GM12878 (cell line): ENCODE results near the gene GSG1L. TPM values are rescaled to one million over a fixed set of nuclear protein-coding genes. Genes with fewer than 3 reads are reported as not detected.

ENCODE experiments used
- ATAC-seq: fragments of 200-7000 bp; cut with Tn5 transposase; 3 replicates; pipeline ENCODE4 v1.9.1; 2020; ENCODE audit warnings: mild to moderate bottlenecking, moderate library complexity
- BruUV-seq: library from RNA; stranded (reverse); fragments of 400-500 nt; replicated peaks from 2 replicates; lab custom pipeline; 2021; lab: Mats Ljungman, UMichigan
- CTCF ChIA-PET: fragments of 300-600 bp; sonication (Branson Sonifier 250); formaldehyde crosslinking; extraction: SDS; loops from one replicate; lab custom pipeline; 2021; ENCODE audit warnings: inconsistent platforms; lab: Yijun Ruan, JAX
- POLR2A ChIA-PET: fragments of 350-600 bp; formaldehyde crosslinking; extraction: SDS; loops from one replicate; lab custom pipeline; 2021; ENCODE audit warnings: inconsistent platforms; lab: Charles Lee
- RAD21 ChIA-PET: fragments of 300-600 bp; sonication (Branson Sonifier 250); formaldehyde crosslinking; loops from one replicate; lab custom pipeline; 2023; ENCODE audit warnings: antibody characterized with exemption; ENCODE audit not compliant: unreplicated experiment; lab: Charles Lee
- SMC1A ChIA-PET: fragments of 300-600 bp; sonication (Branson Sonifier 250); formaldehyde crosslinking; loops from one replicate; lab custom pipeline; 2023; ENCODE audit not compliant: unreplicated experiment, uncharacterized antibody; lab: Charles Lee
- DNase-seq: peaks from one replicate; pipeline ENCODE4 v3.0.0-alpha.2; 2011; ENCODE audit warnings: low read depth, low spot score
- FAIRE-seq: peaks from 3 replicates; lab custom pipeline; 2011; peaks lifted over from hg19 to GRCh38; lab: Jason Lieb, UNC
- H2AFZ ChIP-seq: 2 replicates; pipeline ENCODE4 v1.6.0; 2011; ENCODE audit warnings: low read depth, low read length, control low read depth; ENCODE audit not compliant: control insufficient read depth
- H3K27ac ChIP-seq: 2 replicates; pipeline ENCODE4 v1.5.1; 2011; ENCODE audit warnings: control low read depth; ENCODE audit not compliant: control insufficient read depth, insufficient read depth
- H3K27me3 ChIP-seq, 2 experiments: replicated peaks in 1 of 2; 2 replicates each; pipeline versions ENCODE4 v1.6.0 to v1.6.1; 2011; ENCODE audit warnings: low read length in 1 of 2; ENCODE audit not compliant: control insufficient read depth in 2 of 2, insufficient read depth in 2 of 2
- H3K36me3 ChIP-seq, 2 experiments: 2 replicates each; pipeline ENCODE4 v1.5.1; 2011; ENCODE audit warnings: low read length in 1 of 2; ENCODE audit not compliant: control insufficient read depth in 2 of 2, insufficient read depth in 2 of 2
- H3K4me1 ChIP-seq: 2 replicates; pipeline ENCODE4 v1.6.1; 2011; ENCODE audit warnings: mild to moderate bottlenecking, low read length, moderate library complexity, mixed read lengths; ENCODE audit not compliant: control insufficient read depth, insufficient read depth
- H3K4me2 ChIP-seq: 2 replicates; pipeline ENCODE4 v1.6.0; 2011; ENCODE audit warnings: control low read depth; ENCODE audit not compliant: control insufficient read depth, insufficient read depth
- H3K4me3 ChIP-seq: fragments of 200-600 bp; sonication (generic); 2 replicates; pipeline ENCODE4 v1.5.1; 2016
- H3K79me2 ChIP-seq: 2 replicates; pipeline ENCODE4 v1.6.0; 2011; ENCODE audit warnings: low read length; ENCODE audit not compliant: control insufficient read depth, insufficient read depth
- H3K9ac ChIP-seq: 2 replicates; pipeline ENCODE4 v1.8.0; 2011; ENCODE audit warnings: low read length, control low read depth, mixed read lengths; ENCODE audit not compliant: control insufficient read depth, insufficient read depth
- H3K9me3 ChIP-seq: replicated peaks from 3 replicates; pipeline ENCODE4 v1.5.1; 2011; ENCODE audit warnings: mild to moderate bottlenecking, low read length; ENCODE audit not compliant: control insufficient read depth, insufficient read depth
- H4K20me1 ChIP-seq: 2 replicates; pipeline ENCODE4 v1.6.0; 2011; ENCODE audit not compliant: control insufficient read depth, insufficient read depth
- BRCA1 ChIP-seq: IDR thresholded peaks from 2 replicates; pipeline ENCODE4 v1.6.1; 2011; ENCODE audit warnings: low read depth, low read length, improper control_type of control experiment
- E2F8 ChIP-seq: fragments of 450-650 bp; IDR thresholded peaks from 2 replicates; pipeline ENCODE4 v1.6.1; 2018; ENCODE audit warnings: mild to moderate bottlenecking, low read depth, moderate library complexity; ENCODE audit not compliant: partially characterized antibody
- PBX3 ChIP-seq: IDR thresholded peaks from 2 replicates; pipeline ENCODE4 v1.6.1; 2011; ENCODE audit warnings: mild to moderate bottlenecking, low read depth, low read length, moderate library complexity; ENCODE audit not compliant: insufficient replicate concordance
- POLR2AphosphoS5 ChIP-seq: IDR thresholded peaks from 2 replicates; pipeline ENCODE4 v1.6.1; 2011; ENCODE audit warnings: mild to moderate bottlenecking, low read length, inconsistent platforms
- RCOR1 ChIP-seq: conservative IDR thresholded peaks from 2 replicates; pipeline ENCODE4 v1.6.1; 2012; ENCODE audit warnings: low read depth, low read length, improper control_type of control experiment
- REST ChIP-seq: IDR thresholded peaks from 2 replicates; pipeline ENCODE4 v1.6.1; 2012; ENCODE audit warnings: mild to moderate bottlenecking, low read depth, low read length
- ZNF384 ChIP-seq: IDR thresholded peaks from 2 replicates; pipeline ENCODE4 v1.6.1; 2012; ENCODE audit warnings: low read depth, mild to moderate bottlenecking, low read length, improper control_type of control experiment, borderline replicate concordance
- WGBS: methylation state at CpG from one replicate; pipeline ENCODE4 v1.1.6; 2016; ENCODE audit warnings: low lambda C conversion rate; ENCODE audit not compliant: insufficient replicate concordance, insufficient coverage; ENCODE audit errors: missing lambda C conversion rate; 5-methylcytosine and 5-hydroxymethylcytosine counted together
- in situ Hi-C: fragments of 300-500 bp; cut with MboI; formaldehyde crosslinking; loops from 9 replicates; pipeline ENCODE4 v1.14.3; 2018; ENCODE audit warnings: mixed read lengths
- intact Hi-C: fragments of 100-400 bp; cut with micrococcal nuclease; formaldehyde crosslinking; loops from one replicate; pipeline ENCODE4 v1.14.2; 2022; ENCODE audit not compliant: unreplicated experiment
- polyA plus RNA-seq, 11 experiments: library from polyadenylated mRNA; depleted of rRNA in 4 of 11; unstranded in 6 of 11; stranded (reverse) in 5 of 11; fragments of >200 nt; fragmentation: Nextera tagmentation in 4 of 11; fragmentation: Illumina TruSeq in 1 of 11; extraction: Ambion mirVana in 4 of 11; extraction: Trizol in 1 of 11; gene quantifications; 1 replicate in 1 of 11; 2 replicates in 10 of 11; pipeline versions ENCODE4 v1.2.1 to v1.2.3, GENCODE V29; 2011 to 2016; ENCODE audit warnings: inconsistent platforms in 2 of 11, missing spikeins in 2 of 11, low read depth in 1 of 11
- total RNA-seq, 4 experiments: library from RNA; depleted of rRNA in 3 of 4; stranded (reverse); fragments of >200 nt in 3 of 4; fragmentation: Illumina TruSeq in 1 of 4; extraction: Trizol in 1 of 4; gene quantifications; 2 replicates each; pipeline versions ENCODE4 v1.2.1 to v1.2.3, GENCODE V29; 2013 to 2021
- TF ChIP-seq, protein P1 (sequence below): IDR thresholded peaks from 2 replicates; pipeline ENCODE4 v1.6.1; 2011; ENCODE audit warnings: low read depth, low read length, improper control_type of control experiment, borderline replicate concordance
- TF ChIP-seq, protein P2 (sequence below): fragments of 150-350 bp; IDR thresholded peaks from 2 replicates; pipeline ENCODE4 v1.6.1; 2016; ENCODE audit warnings: low read depth, low read length

Gene GSG1L
- total and polyA plus RNA-seq, 10 of the 15 experiments (the other 5 are each of a cell fraction or from before 2014, with no cell fraction given), result not detected

DNA sequence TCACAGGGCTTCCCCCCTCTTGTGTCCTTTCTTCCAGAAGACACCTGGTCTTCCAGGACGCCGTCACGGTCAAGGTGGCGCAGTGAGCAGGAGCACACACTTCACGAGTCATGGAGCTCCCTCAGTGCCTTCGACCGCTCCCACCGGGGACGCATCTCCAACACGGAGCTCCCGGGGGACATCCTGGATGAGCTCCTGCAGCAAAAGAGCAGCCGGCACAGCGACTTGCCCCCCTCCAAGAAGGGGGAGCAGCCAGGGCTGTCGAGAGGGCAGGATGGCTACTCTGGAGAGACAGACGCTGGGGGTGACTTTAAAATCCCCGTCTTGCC is 314.0 kb downstream of the GSG1L start:
- H2AFZ ChIP-seq, result no peak overlapping the region
- no peaks in the 10 kb centered on the region for H3K4me1 ChIP-seq
- intact Hi-C loops (no loop called here), in situ Hi-C loops (no loop called here)
- no TSS peak for BruUV-seq
- 88% methylated on average over 16 of the region's 16 CpGs for WGBS
- H3K9me3 ChIP-seq, result no peaks in the 10 kb centered on the region
- H3K27ac ChIP-seq, result no peak overlapping the region
- H4K20me1 ChIP-seq, result no peaks in the 10 kb centered on the region
- H3K79me2 ChIP-seq, result no peaks in the 10 kb centered on the region
- no peak overlapping the region for H3K9ac ChIP-seq
- ChIA-PET CTCF (interaction anchor here (1.3 kb wide), 1 partner anchor 18 kb away, joined by 3 read pairs; no protein-coding TSS in a partner anchor), RAD21 (no interaction called here), POLR2A (no interaction called here), SMC1A (no interaction called here)
- H3K36me3 ChIP-seq, result no peaks in the 10 kb centered on the region
- no peak for DNase-seq
- H3K27me3 ChIP-seq, result no peaks in the 10 kb centered on the region
- no peak for ATAC-seq
- no peak for FAIRE-seq
- no peak overlapping the region for H3K4me2 ChIP-seq
- H3K4me3 ChIP-seq, result no peak overlapping the region
- no peak for TF ChIP-seq REST
- TF ChIP-seq ZNF384, result no peak
- TF ChIP-seq PBX3, result no peak
- no peak for TF ChIP-seq BRCA1
- TF ChIP-seq, protein P1, sequence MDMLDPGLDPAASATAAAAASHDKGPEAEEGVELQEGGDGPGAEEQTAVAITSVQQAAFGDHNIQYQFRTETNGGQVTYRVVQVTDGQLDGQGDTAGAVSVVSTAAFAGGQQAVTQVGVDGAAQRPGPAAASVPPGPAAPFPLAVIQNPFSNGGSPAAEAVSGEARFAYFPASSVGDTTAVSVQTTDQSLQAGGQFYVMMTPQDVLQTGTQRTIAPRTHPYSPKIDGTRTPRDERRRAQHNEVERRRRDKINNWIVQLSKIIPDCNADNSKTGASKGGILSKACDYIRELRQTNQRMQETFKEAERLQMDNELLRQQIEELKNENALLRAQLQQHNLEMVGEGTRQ, result no peak
- TF ChIP-seq POLR2AphosphoS5, result no peak
- no peak for TF ChIP-seq RCOR1
- TF ChIP-seq, protein P2, sequence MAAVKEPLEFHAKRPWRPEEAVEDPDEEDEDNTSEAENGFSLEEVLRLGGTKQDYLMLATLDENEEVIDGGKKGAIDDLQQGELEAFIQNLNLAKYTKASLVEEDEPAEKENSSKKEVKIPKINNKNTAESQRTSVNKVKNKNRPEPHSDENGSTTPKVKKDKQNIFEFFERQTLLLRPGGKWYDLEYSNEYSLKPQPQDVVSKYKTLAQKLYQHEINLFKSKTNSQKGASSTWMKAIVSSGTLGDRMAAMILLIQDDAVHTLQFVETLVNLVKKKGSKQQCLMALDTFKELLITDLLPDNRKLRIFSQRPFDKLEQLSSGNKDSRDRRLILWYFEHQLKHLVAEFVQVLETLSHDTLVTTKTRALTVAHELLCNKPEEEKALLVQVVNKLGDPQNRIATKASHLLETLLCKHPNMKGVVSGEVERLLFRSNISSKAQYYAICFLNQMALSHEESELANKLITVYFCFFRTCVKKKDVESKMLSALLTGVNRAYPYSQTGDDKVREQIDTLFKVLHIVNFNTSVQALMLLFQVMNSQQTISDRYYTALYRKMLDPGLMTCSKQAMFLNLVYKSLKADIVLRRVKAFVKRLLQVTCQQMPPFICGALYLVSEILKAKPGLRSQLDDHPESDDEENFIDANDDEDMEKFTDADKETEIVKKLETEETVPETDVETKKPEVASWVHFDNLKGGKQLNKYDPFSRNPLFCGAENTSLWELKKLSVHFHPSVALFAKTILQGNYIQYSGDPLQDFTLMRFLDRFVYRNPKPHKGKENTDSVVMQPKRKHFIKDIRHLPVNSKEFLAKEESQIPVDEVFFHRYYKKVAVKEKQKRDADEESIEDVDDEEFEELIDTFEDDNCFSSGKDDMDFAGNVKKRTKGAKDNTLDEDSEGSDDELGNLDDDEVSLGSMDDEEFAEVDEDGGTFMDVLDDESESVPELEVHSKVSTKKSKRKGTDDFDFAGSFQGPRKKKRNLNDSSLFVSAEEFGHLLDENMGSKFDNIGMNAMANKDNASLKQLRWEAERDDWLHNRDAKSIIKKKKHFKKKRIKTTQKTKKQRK, result no peak
- TF ChIP-seq E2F8, result no peak
